ENCODE measurements around the gene TFAP2E.

The TFAP2E gene

GRCh38 chr1:35592991-35593769, 20.1 kb downstream of the TFAP2E start:
- Mint-ChIP-seq H3K4me3 (no peak overlapping the region), H3K27me3 (no peaks in the 10 kb centered on the region), H3K27ac (peak overlapping the region; percentile 24)

GRCh38 chr1:35594005-35594760, 21.1 kb downstream of the TFAP2E start:
- Mint-ChIP-seq H3K9me3 (no peaks in the 10 kb centered on the region), H3K4me3 (no peak overlapping the region), H3K36me3 (ENCODE audit: low read depth) (peaks cover 16% of the 10 kb centered on the region)

More at GRCh38 chr1:35592991-35593769, 20.1 kb downstream of the TFAP2E start:
- peaks cover 14% of the 10 kb centered on the region for H3K4me1 Mint-ChIP-seq (ENCODE audit: low read depth)
- no peaks in the 10 kb centered on the region for H3K9me3 Mint-ChIP-seq
- H3K36me3 Mint-ChIP-seq (ENCODE audit: low read depth) = peaks cover 9% of the 10 kb centered on the region

DNA sequence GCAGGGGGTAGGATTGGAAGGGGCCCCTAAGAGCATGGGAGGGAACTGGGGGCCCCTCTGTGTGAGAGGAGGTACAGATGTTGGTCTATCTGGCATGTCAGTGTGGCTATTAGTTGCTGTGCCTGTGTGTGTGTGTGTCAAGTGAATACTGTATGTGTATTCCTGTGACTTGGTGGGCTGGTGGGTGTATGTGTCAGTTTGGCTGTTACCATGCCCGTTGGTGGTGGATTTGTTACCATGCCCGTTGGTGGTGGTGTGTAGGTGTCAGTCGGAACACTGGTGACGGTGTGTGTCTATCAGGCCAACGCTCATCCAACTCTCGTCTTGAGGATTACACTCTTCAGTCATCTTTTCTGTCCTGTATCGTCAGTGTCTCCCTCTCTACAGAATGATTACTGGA, 22.6 kb downstream of the TFAP2E start:
- no peak overlapping the region for H3K27ac Mint-ChIP-seq
- H3K4me1 Mint-ChIP-seq (ENCODE audit: low read depth) = peaks cover 14% of the 10 kb centered on the region
- no peak overlapping the region for H3K4me3 Mint-ChIP-seq
- peaks cover 25% of the 10 kb centered on the region for H3K36me3 Mint-ChIP-seq (ENCODE audit: low read depth)
- H3K27me3 Mint-ChIP-seq = no peaks in the 10 kb centered on the region
- no peaks in the 10 kb centered on the region for H3K9me3 Mint-ChIP-seq

More at GRCh38 chr1:35594005-35594760, 21.1 kb downstream of the TFAP2E start:
- Mint-ChIP-seq H3K4me1 (ENCODE audit: low read depth) (peaks cover 14% of the 10 kb centered on the region), H3K27ac (no peak overlapping the region), H3K27me3 (no peaks in the 10 kb centered on the region)

DNA sequence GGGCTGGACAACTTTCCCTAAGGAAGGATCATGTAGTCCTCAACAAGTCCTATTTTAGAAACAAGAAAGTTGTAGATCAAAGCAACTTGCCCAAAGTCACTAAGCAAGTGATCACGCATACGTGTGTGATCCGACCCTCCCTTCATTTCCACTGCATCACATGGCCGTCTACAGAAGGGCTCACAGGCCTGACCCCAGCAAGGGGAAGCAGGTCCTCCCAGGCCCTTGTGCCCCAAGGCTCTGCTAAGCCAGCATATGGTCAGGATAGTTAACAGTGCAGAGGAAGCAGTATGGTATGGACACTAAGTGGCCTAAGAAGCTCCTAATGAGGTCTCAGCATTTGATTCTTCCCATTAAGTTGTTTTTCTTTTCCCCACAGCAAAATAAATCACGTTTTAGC, 24.8 kb downstream of the TFAP2E start:
- peaks cover 37% of the 10 kb centered on the region for H3K36me3 Mint-ChIP-seq (ENCODE audit: low read depth)
- no peaks in the 10 kb centered on the region for H3K27me3 Mint-ChIP-seq
- H3K9me3 Mint-ChIP-seq = no peaks in the 10 kb centered on the region
- no peak overlapping the region for H3K27ac Mint-ChIP-seq
- no peak overlapping the region for H3K4me3 Mint-ChIP-seq
- peaks cover 12% of the 10 kb centered on the region for H3K4me1 Mint-ChIP-seq (ENCODE audit: low read depth)

- H3K27ac Mint-ChIP-seq = no peak overlapping the region
- no peak overlapping the region for H3K4me3 Mint-ChIP-seq
- peaks cover 2% of the 10 kb centered on the region for H3K4me1 Mint-ChIP-seq (ENCODE audit: low read depth)
- no peaks in the 10 kb centered on the region for H3K27me3 Mint-ChIP-seq
- H3K9me3 Mint-ChIP-seq = no peaks in the 10 kb centered on the region
- peaks cover 47% of the 10 kb centered on the region for H3K36me3 Mint-ChIP-seq (ENCODE audit: low read depth)
Measured at GRCh38 chr1:35598895-35599294, 25.8 kb downstream of the TFAP2E start.

GRCh38 chr1:35599411-35599810, 26.3 kb downstream of the TFAP2E start:
- Mint-ChIP-seq H3K27ac (no peak overlapping the region), H3K36me3 (ENCODE audit: low read depth) (peaks cover 52% of the 10 kb centered on the region), H3K4me3 (no peak overlapping the region), H3K27me3 (no peaks in the 10 kb centered on the region), H3K4me1 (ENCODE audit: low read depth) (no peaks in the 10 kb centered on the region), H3K9me3 (no peaks in the 10 kb centered on the region)

GRCh38 chr1:35600593-35600992, 27.5 kb downstream of the TFAP2E start:
- H3K9me3 Mint-ChIP-seq = no peaks in the 10 kb centered on the region

DNA sequence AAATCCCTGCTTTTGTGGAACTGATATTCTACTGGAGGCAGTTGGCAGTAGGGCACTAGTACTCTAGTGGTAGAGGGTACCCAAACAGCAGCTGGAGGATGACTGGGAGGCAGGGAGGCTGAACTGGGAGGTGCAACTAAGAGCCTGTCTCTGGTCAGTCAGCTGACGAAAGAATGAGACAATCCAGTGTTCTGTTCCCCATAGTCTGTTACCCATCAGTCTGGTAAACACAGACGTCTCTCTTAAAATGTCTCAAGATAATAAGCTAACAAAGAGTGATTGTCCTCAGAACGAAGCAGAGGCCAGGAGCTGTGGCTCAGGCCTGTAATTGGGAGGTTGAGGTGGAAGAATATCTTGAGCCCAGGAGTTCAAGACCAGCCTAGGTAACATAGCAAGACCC, 30.4 kb downstream of the TFAP2E start:
- H3K4me1 Mint-ChIP-seq (ENCODE audit: low read depth) = peaks cover 10% of the 10 kb centered on the region
- peaks cover 70% of the 10 kb centered on the region for H3K36me3 Mint-ChIP-seq (ENCODE audit: low read depth)
- no peak overlapping the region for H3K4me3 Mint-ChIP-seq
- H3K27ac Mint-ChIP-seq = no peak overlapping the region
- no peaks in the 10 kb centered on the region for H3K27me3 Mint-ChIP-seq
- H3K9me3 Mint-ChIP-seq = no peaks in the 10 kb centered on the region

More at GRCh38 chr1:35600593-35600992, 27.5 kb downstream of the TFAP2E start:
- H3K36me3 Mint-ChIP-seq (ENCODE audit: low read depth) = peaks cover 58% of the 10 kb centered on the region
- no peaks in the 10 kb centered on the region for H3K4me1 Mint-ChIP-seq (ENCODE audit: low read depth)
- H3K27ac Mint-ChIP-seq = no peak overlapping the region
- H3K27me3 Mint-ChIP-seq = no peaks in the 10 kb centered on the region
- no peak overlapping the region for H3K4me3 Mint-ChIP-seq

DNA sequence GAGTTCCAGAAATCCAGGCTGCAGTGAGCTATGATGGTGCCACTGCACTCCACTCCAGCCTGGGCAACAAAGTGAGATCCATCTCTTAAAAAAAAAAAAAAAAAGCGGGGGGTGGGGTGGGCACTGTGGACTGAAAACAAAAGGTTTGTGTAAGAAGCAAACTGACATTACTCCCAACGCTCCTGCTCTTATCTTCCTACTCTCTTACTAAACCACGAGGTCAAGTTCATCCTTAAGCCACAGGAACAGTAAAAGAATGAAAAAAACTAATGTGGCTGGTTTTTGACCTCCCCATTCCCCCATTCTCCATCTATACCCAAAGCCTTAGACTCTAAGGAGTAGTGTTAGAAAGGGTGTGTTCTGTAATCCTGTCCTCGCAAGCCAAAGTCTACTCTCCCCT, 30.8 kb downstream of the TFAP2E start:
- Mint-ChIP-seq H3K4me1 (ENCODE audit: low read depth) (peaks cover 10% of the 10 kb centered on the region), H3K27me3 (no peaks in the 10 kb centered on the region), H3K4me3 (no peak overlapping the region), H3K27ac (no peak overlapping the region), H3K36me3 (ENCODE audit: low read depth) (peaks cover 71% of the 10 kb centered on the region), H3K9me3 (no peaks in the 10 kb centered on the region)

- Mint-ChIP-seq H3K36me3 (ENCODE audit: low read depth) (peaks cover 71% of the 10 kb centered on the region), H3K27me3 (no peaks in the 10 kb centered on the region), H3K9me3 (no peaks in the 10 kb centered on the region), H3K4me1 (ENCODE audit: low read depth) (peaks cover 10% of the 10 kb centered on the region), H3K4me3 (no peak overlapping the region), H3K27ac (no peak overlapping the region)
Measured at GRCh38 chr1:35605071-35605866, 32.2 kb downstream of the TFAP2E start.

GRCh38 chr1:35605867-35606182, 32.7 kb downstream of the TFAP2E start:
- Mint-ChIP-seq H3K36me3 (ENCODE audit: low read depth) (peaks cover 68% of the 10 kb centered on the region), H3K4me1 (ENCODE audit: low read depth) (peaks cover 10% of the 10 kb centered on the region), H3K9me3 (no peaks in the 10 kb centered on the region), H3K27ac (no peak overlapping the region), H3K27me3 (no peaks in the 10 kb centered on the region), H3K4me3 (no peak overlapping the region)

DNA sequence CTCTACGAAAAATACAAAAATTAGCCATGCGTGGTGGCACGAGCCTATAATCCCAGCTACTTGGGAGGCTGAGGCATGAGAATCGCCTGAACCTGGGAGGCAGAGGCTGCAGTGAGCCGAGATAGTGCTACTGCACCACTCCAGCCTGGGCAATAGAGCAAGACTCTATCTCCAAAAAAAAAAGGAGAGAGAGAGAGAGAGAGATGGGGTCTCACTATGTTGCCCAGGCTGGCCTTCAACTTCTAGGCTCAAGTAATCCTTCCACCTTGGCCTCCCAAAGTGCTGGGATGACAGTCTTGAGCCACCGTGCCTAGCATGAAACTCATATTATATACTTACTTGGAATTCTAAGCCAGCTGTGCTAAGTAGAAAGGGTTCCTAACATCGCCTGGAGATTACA, 38.5 kb downstream of the TFAP2E start:
- Mint-ChIP-seq H3K27ac (no peak overlapping the region), H3K4me1 (ENCODE audit: low read depth) (peaks cover 14% of the 10 kb centered on the region)

DNA sequence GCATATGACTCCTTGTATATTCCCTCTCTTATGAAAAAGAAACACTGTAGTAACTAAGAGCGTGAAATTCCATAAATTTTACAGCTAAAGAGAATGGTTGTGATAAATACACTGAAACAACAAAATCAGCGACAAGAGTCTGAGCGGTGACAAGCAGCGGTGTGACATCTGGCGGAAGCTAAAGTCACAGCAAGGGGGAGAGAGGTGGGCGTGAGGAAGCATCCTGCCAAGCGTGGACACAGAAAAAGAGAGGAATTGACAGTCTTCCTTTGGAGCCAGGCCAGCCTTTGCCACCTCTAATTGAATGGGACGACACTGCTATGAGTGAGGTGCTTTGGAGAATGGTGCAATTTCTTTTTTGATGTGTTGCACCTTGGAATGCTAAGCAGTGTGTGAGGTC, 42.3 kb downstream of the TFAP2E start:
- Mint-ChIP-seq H3K9me3 (no peaks in the 10 kb centered on the region), H3K36me3 (ENCODE audit: low read depth) (peaks cover 65% of the 10 kb centered on the region), H3K4me3 (no peak overlapping the region), H3K4me1 (ENCODE audit: low read depth) (peaks cover 4% of the 10 kb centered on the region), H3K27me3 (no peaks in the 10 kb centered on the region), H3K27ac (peak overlapping the region; percentile 1)

More for the DNA sequence above, 38.5 kb downstream of the TFAP2E start:
- Mint-ChIP-seq H3K36me3 (ENCODE audit: low read depth) (peaks cover 66% of the 10 kb centered on the region), H3K27me3 (no peaks in the 10 kb centered on the region), H3K9me3 (no peaks in the 10 kb centered on the region), H3K4me3 (no peak overlapping the region)

DNA sequence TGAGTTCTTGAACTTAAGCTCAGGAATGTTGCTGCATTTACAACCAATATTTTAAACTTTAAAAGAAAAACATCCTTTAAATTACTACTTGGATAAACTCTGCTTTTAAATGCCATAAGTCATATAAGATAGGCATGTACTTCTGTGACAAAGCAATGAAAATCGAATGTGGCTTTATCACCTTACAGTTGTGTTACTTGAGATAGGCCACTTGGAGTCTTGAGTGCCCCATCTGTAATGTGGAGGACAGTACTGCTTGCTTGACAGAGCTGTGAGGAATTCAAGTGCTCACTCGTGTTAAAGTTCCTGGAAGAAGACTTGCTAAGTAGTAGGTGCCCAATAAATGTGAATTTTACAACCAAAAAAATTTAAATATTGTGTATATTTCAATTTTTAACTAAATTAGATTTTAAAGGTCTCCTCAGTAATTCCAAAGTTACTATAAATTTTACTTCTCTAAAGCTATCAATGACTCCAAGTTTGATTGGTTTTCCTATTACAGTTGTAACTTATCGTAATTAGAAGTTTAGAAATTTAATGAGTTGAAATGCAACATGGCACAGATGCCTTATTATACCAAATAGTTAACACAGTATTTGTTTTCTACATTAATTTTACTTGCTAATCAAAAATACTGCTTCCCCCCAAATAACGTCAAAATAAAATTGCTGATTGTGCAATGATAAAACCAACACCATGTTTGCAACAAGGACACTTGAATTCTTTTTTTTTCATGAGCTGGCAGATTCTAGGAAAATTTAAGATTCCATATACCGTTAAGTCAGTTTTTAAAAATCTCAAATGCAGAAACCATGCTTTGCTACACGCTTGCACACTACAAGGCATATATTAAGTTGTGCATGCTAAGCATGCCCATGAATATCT, 46.4 kb downstream of the TFAP2E start:
- Mint-ChIP-seq H3K9me3 (no peaks in the 10 kb centered on the region), H3K27ac (no peak overlapping the region), H3K27me3 (no peaks in the 10 kb centered on the region), H3K4me3 (no peak overlapping the region), H3K36me3 (ENCODE audit: low read depth) (peaks cover 63% of the 10 kb centered on the region), H3K4me1 (ENCODE audit: low read depth) (peaks cover 4% of the 10 kb centered on the region)
